Measurements from ENCODE around the gene KRTCAP2.

- TF ChIP-seq NFIC (IDR thresholded peaks at IDR 0.05; ENCODE audit: low read depth, low read length) (no peak), ATF2 (IDR thresholded peaks at IDR 0.05; ENCODE audit: low read length) (no peak), CTCF (IDR thresholded peaks at IDR 0.05 in 2 of 3, conservative IDR thresholded peaks at IDR 0.05 in 1 of 3; ENCODE audit: control insufficient read depth in 2 of 3, extremely low read depth in 1 of 3, insufficient read depth in 1 of 3, low read depth in 3 of 3, low read length in 3 of 3) (no peak), EGR1 (IDR thresholded peaks at IDR 0.05; ENCODE audit: borderline replicate concordance in 1 of 2, low read depth in 2 of 2, low read length in 2 of 2) (no peak), JUNB (IDR thresholded peaks at IDR 0.05) (no peak), POLR2AphosphoS5 (IDR thresholded peaks at IDR 0.05; ENCODE audit: low read length) (no peak), TAF1 (IDR thresholded peaks at IDR 0.05; ENCODE audit: borderline replicate concordance, low read depth, low read length) (no peak), JUND (IDR thresholded peaks at IDR 0.05; ENCODE audit: low read depth, low read length) (no peak), SRF (IDR thresholded peaks at IDR 0.05; ENCODE audit: low read depth in 2 of 2, low read length in 2 of 2) (no peak), EZH2 (IDR thresholded peaks at IDR 0.05; ENCODE audit: borderline replicate concordance, control insufficient read depth, low read depth, low read length) (no peak), ZNF274 (IDR thresholded peaks at IDR 0.05; ENCODE audit: insufficient read depth, insufficient read length) (no peak), ZBTB33 (IDR thresholded peaks at IDR 0.05) (no peak), EP300 (IDR thresholded peaks at IDR 0.05; ENCODE audit: borderline replicate concordance in 1 of 2, control insufficient read depth in 1 of 2, low read depth in 2 of 2, low read length in 2 of 2) (no peak), NFYA (IDR thresholded peaks at IDR 0.05; ENCODE audit: borderline replicate concordance, low read depth, low read length) (no peak)
These were observed 35.8 kb downstream of the KRTCAP2 start for GRCh38 chr1:155137154-155137949.

Data from GM12878 (cell line).